HCT116 (cell line): ENCODE results near the gene INAVA.

Experiments
- EZH2 ChIP-seq: fragments of 200-600 bp; sonication (generic); IDR thresholded peaks from 2 replicates; pipeline ENCODE4 v1.6.1; 2017; ENCODE audit warnings: antibody characterized with exemption, mixed run types
- POLR2A ChIP-seq: IDR thresholded peaks from 2 replicates; pipeline ENCODE4 v1.7.0; 2011; ENCODE audit warnings: borderline replicate concordance; ENCODE audit not compliant: insufficient read depth, insufficient read length; ENCODE audit errors: extremely low read depth
- POLR2AphosphoS5 ChIP-seq: IDR thresholded peaks from 2 replicates; pipeline ENCODE4 v1.6.1; 2011; ENCODE audit warnings: mild to moderate bottlenecking, low read depth, low read length, moderate library complexity
- SIN3A ChIP-seq: IDR thresholded peaks from 2 replicates; pipeline ENCODE4 v1.6.1; 2012; ENCODE audit warnings: low read depth
- SP1 ChIP-seq: IDR thresholded peaks from 2 replicates; pipeline ENCODE4 v1.6.1; 2012; ENCODE audit warnings: low read depth
- YY1 ChIP-seq: IDR thresholded peaks from 2 replicates; pipeline ENCODE4 v1.6.1; 2011; ENCODE audit warnings: low read length, low read depth, moderate library complexity, mild to moderate bottlenecking; ENCODE audit not compliant: insufficient replicate concordance; ENCODE audit errors: extremely low read depth
- TF ChIP-seq, protein P1 (sequence below), 3 experiments: fragments of 200-600 bp in 1 of 3; sonication (generic) in 1 of 3; IDR thresholded peaks in 2 of 3; conservative IDR thresholded peaks in 1 of 3; 2 replicates each; pipeline ENCODE4 v1.5.1; 2012 to 2017; ENCODE audit warnings: low read depth in 2 of 3, low read length in 2 of 3, antibody characterized with exemption in 1 of 3, borderline replicate concordance in 1 of 3, control low read depth in 1 of 3, mild to moderate bottlenecking in 1 of 3, mixed read lengths in 1 of 3, mixed run types in 1 of 3, moderate library complexity in 1 of 3; ENCODE audit not compliant: insufficient read depth in 1 of 3
- TF ChIP-seq, protein P2 (sequence below): IDR thresholded peaks from 2 replicates; pipeline ENCODE4 v1.6.1; 2011; ENCODE audit warnings: mild to moderate bottlenecking, low read length, moderate library complexity; ENCODE audit not compliant: insufficient replicate concordance; ENCODE audit errors: extremely low read depth

DNA sequence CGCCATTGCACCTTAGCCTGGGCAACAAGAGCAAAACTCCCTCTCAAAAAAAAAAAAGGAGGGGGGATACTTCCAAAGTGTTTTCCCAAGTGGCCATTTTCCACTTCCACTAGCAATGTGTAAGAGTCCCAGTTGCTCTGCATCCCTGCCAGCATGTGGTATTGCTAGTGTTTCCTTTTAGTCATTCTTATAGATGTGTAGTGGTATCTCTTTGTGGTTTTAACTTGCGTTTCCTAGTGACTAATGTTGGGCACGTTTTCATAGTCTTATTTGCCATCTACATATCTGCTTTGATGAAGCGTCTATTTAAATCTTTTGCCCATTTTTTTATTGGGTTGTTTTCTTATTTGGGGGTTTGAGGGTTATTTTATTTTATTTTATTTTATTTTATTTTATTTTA is 31.1 kb downstream of the INAVA start:
- TF ChIP-seq POLR2AphosphoS5, result no peak
- TF ChIP-seq, protein P1, sequence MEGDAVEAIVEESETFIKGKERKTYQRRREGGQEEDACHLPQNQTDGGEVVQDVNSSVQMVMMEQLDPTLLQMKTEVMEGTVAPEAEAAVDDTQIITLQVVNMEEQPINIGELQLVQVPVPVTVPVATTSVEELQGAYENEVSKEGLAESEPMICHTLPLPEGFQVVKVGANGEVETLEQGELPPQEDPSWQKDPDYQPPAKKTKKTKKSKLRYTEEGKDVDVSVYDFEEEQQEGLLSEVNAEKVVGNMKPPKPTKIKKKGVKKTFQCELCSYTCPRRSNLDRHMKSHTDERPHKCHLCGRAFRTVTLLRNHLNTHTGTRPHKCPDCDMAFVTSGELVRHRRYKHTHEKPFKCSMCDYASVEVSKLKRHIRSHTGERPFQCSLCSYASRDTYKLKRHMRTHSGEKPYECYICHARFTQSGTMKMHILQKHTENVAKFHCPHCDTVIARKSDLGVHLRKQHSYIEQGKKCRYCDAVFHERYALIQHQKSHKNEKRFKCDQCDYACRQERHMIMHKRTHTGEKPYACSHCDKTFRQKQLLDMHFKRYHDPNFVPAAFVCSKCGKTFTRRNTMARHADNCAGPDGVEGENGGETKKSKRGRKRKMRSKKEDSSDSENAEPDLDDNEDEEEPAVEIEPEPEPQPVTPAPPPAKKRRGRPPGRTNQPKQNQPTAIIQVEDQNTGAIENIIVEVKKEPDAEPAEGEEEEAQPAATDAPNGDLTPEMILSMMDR (IDR thresholded peaks at IDR 0.05 in 2 of 3, conservative IDR thresholded peaks at IDR 0.05 in 1 of 3; ENCODE audit: borderline replicate concordance in 1 of 3, insufficient read depth in 1 of 3, low read depth in 2 of 3, low read length in 2 of 3), result no peak
- no peak for TF ChIP-seq YY1
- TF ChIP-seq, protein P2, sequence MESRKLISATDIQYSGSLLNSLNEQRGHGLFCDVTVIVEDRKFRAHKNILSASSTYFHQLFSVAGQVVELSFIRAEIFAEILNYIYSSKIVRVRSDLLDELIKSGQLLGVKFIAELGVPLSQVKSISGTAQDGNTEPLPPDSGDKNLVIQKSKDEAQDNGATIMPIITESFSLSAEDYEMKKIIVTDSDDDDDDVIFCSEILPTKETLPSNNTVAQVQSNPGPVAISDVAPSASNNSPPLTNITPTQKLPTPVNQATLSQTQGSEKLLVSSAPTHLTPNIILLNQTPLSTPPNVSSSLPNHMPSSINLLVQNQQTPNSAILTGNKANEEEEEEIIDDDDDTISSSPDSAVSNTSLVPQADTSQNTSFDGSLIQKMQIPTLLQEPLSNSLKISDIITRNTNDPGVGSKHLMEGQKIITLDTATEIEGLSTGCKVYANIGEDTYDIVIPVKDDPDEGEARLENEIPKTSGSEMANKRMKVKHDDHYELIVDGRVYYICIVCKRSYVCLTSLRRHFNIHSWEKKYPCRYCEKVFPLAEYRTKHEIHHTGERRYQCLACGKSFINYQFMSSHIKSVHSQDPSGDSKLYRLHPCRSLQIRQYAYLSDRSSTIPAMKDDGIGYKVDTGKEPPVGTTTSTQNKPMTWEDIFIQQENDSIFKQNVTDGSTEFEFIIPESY, result no peak
- no peak for TF ChIP-seq EZH2
- no peak for TF ChIP-seq POLR2A
- no peak for TF ChIP-seq SP1
- TF ChIP-seq SIN3A, result no peak
